Measurements from ENCODE around the gene PRRC2B.

Gene PRRC2B

GRCh38 chr9:131522257-131523085 lies 128.6 kb downstream of the PRRC2B start:
- DNase-seq, result no peak

- DNase-seq, result no peak
Measured at GRCh38 chr9:131523086-131523388, 129.2 kb downstream of the PRRC2B start.

- no peak for DNase-seq
Measured at GRCh38 chr9:131523451-131524435, 129.9 kb downstream of the PRRC2B start.

GRCh38 chr9:131524665-131525315 lies 130.9 kb downstream of the PRRC2B start:
- no peak for DNase-seq

GRCh38 chr9:131525643-131526565 lies 132.0 kb downstream of the PRRC2B start:
- DNase-seq, result no peak

- DNase-seq, result no peak
Measured at GRCh38 chr9:131528186-131528585, 134.3 kb downstream of the PRRC2B start.

- no peak for DNase-seq
Measured at GRCh38 chr9:131528886-131529505, 135.1 kb downstream of the PRRC2B start.

- DNase-seq, result no peak
Measured at GRCh38 chr9:131529597-131530545, 136.0 kb downstream of the PRRC2B start.

- DNase-seq, result no peak
Measured at GRCh38 chr9:131530546-131530919, 136.6 kb downstream of the PRRC2B start.

- peak; percentile 23 for DNase-seq
Measured at GRCh38 chr9:131530920-131531832, 137.3 kb downstream of the PRRC2B start, which contains the start of gene UCK1. Gene UCK1, minus strand, starts transcription at chr9:131531263. Its CDS starts 89 bp downstream, at chr9:131531174.

- DNase-seq, result no peak
Measured at GRCh38 chr9:131534721-131535237, 140.9 kb downstream of the PRRC2B start.

- DNase-seq, result no peak
Measured at GRCh38 chr9:131537946-131538345, 144.1 kb downstream of the PRRC2B start.

GRCh38 chr9:131539223-131539923 lies 145.5 kb downstream of the PRRC2B start:
- DNase-seq, result no peak

- no peak for DNase-seq
Measured at GRCh38 chr9:131543141-131543540, 149.3 kb downstream of the PRRC2B start.

GRCh38 chr9:131545003-131545785 lies 151.3 kb downstream of the PRRC2B start, which contains the start of gene PRRT1B:
Gene PRRT1B, plus strand, starts transcription at chr9:131545523. Its CDS starts 93 bp downstream, at chr9:131545616.
- peak; percentile 27 for DNase-seq

GRCh38 chr9:131545786-131546335 lies 152.0 kb downstream of the PRRC2B start:
- DNase-seq, result no peak
